K562 (cell line): ENCODE data around the gene CENPX. TPM values are rescaled to one million over a fixed set of nuclear protein-coding genes. Genes with fewer than 3 reads are reported as not detected.

ENCODE experiments used
- BACH1 ChIP-seq: fragments of 200-800 bp; sonication (Bioruptor generic); IDR thresholded peaks from 2 replicates; pipeline ENCODE4 v1.6.1; 2016; ENCODE audit warnings: missing genetic modification characterization, missing compliant biosample characterization
- BMI1 ChIP-seq: fragments of 150-350 bp; IDR thresholded peaks from 2 replicates; pipeline ENCODE4 v1.6.1; 2014; ENCODE audit warnings: low read length
- BRD4 ChIP-seq: fragments of 200-600 bp; sonication (generic); IDR thresholded peaks from 2 replicates; pipeline ENCODE4 v1.6.1; 2017; ENCODE audit warnings: inconsistent platforms
- CHAMP1 ChIP-seq: fragments of 450-650 bp; IDR thresholded peaks from 2 replicates; pipeline ENCODE4 v1.6.1; 2016; ENCODE audit warnings: mild to moderate bottlenecking
- CHD1 ChIP-seq: fragments of 200-600 bp; sonication (generic); IDR thresholded peaks from one replicate; pipeline ENCODE4 v1.6.1; 2012; ENCODE audit warnings: mild to moderate bottlenecking, moderate library complexity, low read length, inconsistent platforms
- E2F5 ChIP-seq: sonication (generic); formaldehyde crosslinking; IDR thresholded peaks from 2 replicates; pipeline ENCODE4 v1.8.0; 2022; ENCODE audit warnings: mild to moderate bottlenecking, missing genetic modification reagents
- ELK3 ChIP-seq: fragments of 450-650 bp; formaldehyde crosslinking; IDR thresholded peaks from 2 replicates; pipeline ENCODE4 v1.4.0; 2020; ENCODE audit warnings: mild to moderate bottlenecking
- FOXJ2 ChIP-seq: fragments of 200-800 bp; sonication (Bioruptor generic); IDR thresholded peaks from 2 replicates; pipeline ENCODE4 v1.6.1; 2016; ENCODE audit warnings: missing genetic modification characterization, missing compliant biosample characterization
- GATAD2A ChIP-seq: fragments of 450-650 bp; IDR thresholded peaks from 2 replicates; pipeline ENCODE4 v1.6.1; 2017
- HNRNPH1 ChIP-seq: fragments of 200-400 bp; formaldehyde crosslinking; optimal IDR thresholded peaks from 2 replicates; pipeline ENCODE3; 2017; ENCODE audit warnings: low read depth, mild to moderate bottlenecking, low read length, moderate library complexity
- HNRNPK ChIP-seq: fragments of 200-400 bp; formaldehyde crosslinking; IDR thresholded peaks from one replicate; pipeline ENCODE4 v1.6.1; 2018; ENCODE audit warnings: mild to moderate bottlenecking, low read depth, low read length; ENCODE audit not compliant: poor library complexity, severe bottlenecking
- L3MBTL2 ChIP-seq: fragments of 450-650 bp; IDR thresholded peaks from 2 replicates; pipeline ENCODE4 v1.6.1; 2016; ENCODE audit warnings: mild to moderate bottlenecking, moderate library complexity
- MIER1 ChIP-seq: fragments of 450-650 bp; IDR thresholded peaks from 2 replicates; pipeline ENCODE4 v1.6.1; 2016; ENCODE audit warnings: antibody characterized with exemption, mild to moderate bottlenecking, low read depth
- MNT ChIP-seq, 2 experiments: fragments of 450-650 bp; conservative IDR thresholded peaks; 2 replicates each; pipeline ENCODE4 v1.6.1; 2017; ENCODE audit warnings: mild to moderate bottlenecking in 2 of 2, moderate library complexity in 2 of 2
- PYGO2 ChIP-seq: fragments of 450-650 bp; IDR thresholded peaks from 2 replicates; pipeline ENCODE4 v1.6.1; 2016; ENCODE audit warnings: mild to moderate bottlenecking, missing genetic modification characterization, moderate library complexity, missing compliant biosample characterization
- SMAD4 ChIP-seq: fragments of 250-450 bp; sonication (Bioruptor Pico); conservative IDR thresholded peaks from 2 replicates; pipeline ENCODE4 v1.8.0; 2021; ENCODE audit warnings: inconsistent platforms, mild to moderate bottlenecking, moderate library complexity
- TARDBP ChIP-seq: fragments of 450-650 bp; IDR thresholded peaks from 2 replicates; pipeline ENCODE4 v1.6.1; 2016
- ZBTB34 ChIP-seq: fragments of 250-450 bp; sonication (Bioruptor Pico); IDR thresholded peaks from 2 replicates; pipeline ENCODE4 v1.8.0; 2021; ENCODE audit warnings: mild to moderate bottlenecking, moderate library complexity
- ZEB2 ChIP-seq: fragments of 450-650 bp; IDR thresholded peaks from 2 replicates; pipeline ENCODE4 v1.6.1; 2016
- ZNF3 ChIP-seq: fragments of 250-450 bp; sonication (Bioruptor Pico); IDR thresholded peaks from 2 replicates; pipeline ENCODE4 v1.5.0; 2021; ENCODE audit warnings: mild to moderate bottlenecking, moderate library complexity
- ZNF316 ChIP-seq: fragments of 450-650 bp; IDR thresholded peaks from 2 replicates; pipeline ENCODE4 v1.6.1; 2016
- polyA plus RNA-seq, 8 experiments: library from polyadenylated mRNA; depleted of rRNA in 4 of 8; stranded (reverse) in 5 of 8; unstranded in 3 of 8; fragments of >200 nt; fragmentation: Nextera tagmentation in 2 of 8; fragmentation: Illumina TruSeq in 1 of 8; extraction: Ambion mirVana in 2 of 8; extraction: Trizol in 1 of 8; gene quantifications; 2 replicates each; pipeline versions ENCODE4 v1.2.1 to v1.2.3, GENCODE V29; 2011 to 2014; ENCODE audit warnings: inconsistent platforms in 1 of 8, missing spikeins in 1 of 8
- total RNA-seq, 7 experiments: library from RNA; depleted of rRNA in 6 of 7; stranded (reverse); fragments of >200 nt in 6 of 7; fragmentation: Illumina TruSeq in 2 of 7; extraction: Trizol in 2 of 7; gene quantifications; 2 replicates each; pipeline versions ENCODE4 v1.2.1 to v1.2.3, GENCODE V29; 2011 to 2021; ENCODE audit warnings: low replicate concordance in 1 of 7

CENPX gene
- total and polyA plus RNA-seq, 9 of the 15 experiments (the other 6 are each of a cell fraction or from before 2014, with no cell fraction given): 32.7 to 352 (median 127) TPM

- TF ChIP-seq TARDBP: no peak; the same call in 1 of the 2 replicates
- no peak for TF ChIP-seq CHD1
- TF ChIP-seq E2F5: no peak
- peak in 1 of 2 experiments; percentile 54; a peak in 2 of 4 replicates for TF ChIP-seq MNT (conservative IDR thresholded peaks at IDR 0.05)
- peak; percentile 66; the same call in 1 of the 2 replicates for TF ChIP-seq L3MBTL2
- TF ChIP-seq ELK3: no peak
- TF ChIP-seq CHAMP1: no peak
- TF ChIP-seq GATAD2A: 0 out of 2 replicates have a peak, but pooled peaks have one; percentile 48
- TF ChIP-seq ZBTB34 (CRISPR knock-in tag): no peak
- no peak for TF ChIP-seq FOXJ2
- TF ChIP-seq ZEB2: peak; percentile 93
- no peak for TF ChIP-seq HNRNPK
- no peak for TF ChIP-seq ZNF316
- no peak for TF ChIP-seq PYGO2 (tag)
- TF ChIP-seq BRD4: 0 out of 2 replicates have a peak, but pooled peaks have one; percentile 52
- TF ChIP-seq BMI1: no peak
- TF ChIP-seq SMAD4: peak; percentile 87
- no peak for TF ChIP-seq MIER1
- no peak for TF ChIP-seq ZNF3 (CRISPR knock-in tag)
- TF ChIP-seq BACH1: no peak
- no peak for TF ChIP-seq HNRNPH1
Measured at GRCh38 chr17:82065638-82066303, 43.1 kb upstream of the CENPX start, which contains the start of gene DUS1L (continued).
